PC-3 (cell line): ENCODE measurements around the gene CEACAM21. TPM values are rescaled to one million over a fixed set of nuclear protein-coding genes. Genes with fewer than 3 reads are reported as not detected.
"Not testable (repeated sequence)": the region's sequence is repeated elsewhere in the genome, so short reads cannot be mapped to it uniquely, and the experiment has no call there.

ENCODE experiments used
- ATAC-seq: fragments of 200-7000 bp; cut with Tn5 transposase; 2 replicates; pipeline ENCODE4 v1.9.1; 2020; ENCODE audit warnings: mild to moderate bottlenecking, moderate library complexity
- BruUV-seq: library from RNA; stranded (reverse); fragments of 400-500 nt; replicated peaks from 2 replicates; lab custom pipeline; 2021; lab: Mats Ljungman, UMichigan
- CTCF ChIA-PET: fragments of 300-600 bp; sonication (Branson Sonifier 250); formaldehyde crosslinking; loops from one replicate; lab custom pipeline; 2022; ENCODE audit warnings: antibody characterized with exemption; lab: Charles Lee
- POLR2A ChIA-PET: fragments of 300-600 bp; sonication (Branson Sonifier 250); formaldehyde crosslinking; loops from one replicate; lab custom pipeline; 2022; ENCODE audit warnings: antibody characterized with exemption; ENCODE audit not compliant: unreplicated experiment; lab: Charles Lee
- DNase-seq: peaks from one replicate; pipeline ENCODE4 v3.0.0-alpha.2; 2015
- H2AFZ ChIP-seq: fragments of 300-600 bp; sonication (generic); 2 replicates; pipeline ENCODE4 v1.6.0; 2016; ENCODE audit warnings: antibody characterized with exemption, low read length
- H3F3A ChIP-seq: fragments of 300-600 bp; sonication (generic); one replicate; pipeline ENCODE4 v1.6.0; 2017; ENCODE audit warnings: antibody characterized with exemption, low read length, control low read depth, mild to moderate bottlenecking; ENCODE audit not compliant: unreplicated experiment
- H3K27ac ChIP-seq: fragments of 300-600 bp; sonication (generic); 2 replicates; pipeline ENCODE4 v1.5.1; 2016; ENCODE audit warnings: mild to moderate bottlenecking, low read length
- H3K27me3 ChIP-seq: fragments of 300-600 bp; sonication (generic); 2 replicates; pipeline ENCODE4 v1.6.1; 2016; ENCODE audit warnings: low read length, mixed read lengths
- H3K36me3 ChIP-seq: fragments of 300-600 bp; sonication (generic); 2 replicates; pipeline ENCODE4 v1.6.1; 2016; ENCODE audit warnings: low read depth, mixed run types, low read length, mixed read lengths
- H3K4me1 ChIP-seq: fragments of 300-600 bp; sonication (generic); 2 replicates; pipeline ENCODE4 v1.5.1; 2016; ENCODE audit warnings: low read length; ENCODE audit not compliant: insufficient read depth
- H3K4me2 ChIP-seq: fragments of 300-600 bp; sonication (generic); 2 replicates; pipeline ENCODE4 v1.6.0; 2016; ENCODE audit warnings: low read length
- H3K4me3 ChIP-seq: fragments of 300-600 bp; sonication (generic); 2 replicates; pipeline ENCODE4 v1.5.1; 2016; ENCODE audit warnings: mild to moderate bottlenecking, low read length, mixed read lengths
- H3K79me2 ChIP-seq: fragments of 300-600 bp; sonication (generic); 2 replicates; pipeline ENCODE4 v1.6.1; 2017; ENCODE audit warnings: low read length, mixed read lengths
- H3K9ac ChIP-seq: fragments of 300-600 bp; sonication (generic); 2 replicates; pipeline ENCODE4 v1.6.0; 2016; ENCODE audit warnings: mild to moderate bottlenecking, low read length
- H3K9me2 ChIP-seq: fragments of 300-600 bp; sonication (generic); replicated peaks from 2 replicates; pipeline ENCODE4 v1.6.1; 2016; ENCODE audit warnings: mixed run types, low read length, mixed read lengths
- H3K9me3 ChIP-seq: fragments of 300-600 bp; sonication (generic); 2 replicates; pipeline ENCODE4 v1.6.1; 2016; ENCODE audit warnings: low read length, mixed read lengths
- H4K20me1 ChIP-seq: fragments of 300-600 bp; sonication (generic); 2 replicates; pipeline ENCODE4 v1.6.1; 2016; ENCODE audit warnings: low read length, mixed read lengths
- CTCF ChIP-seq: fragments of 300-600 bp; sonication (generic); conservative IDR thresholded peaks from 2 replicates; pipeline ENCODE4 v1.5.1; 2017; ENCODE audit warnings: antibody characterized with exemption, low read depth, mild to moderate bottlenecking, low read length
- EZH2 ChIP-seq: fragments of 300-600 bp; sonication (generic); IDR thresholded peaks from one replicate; pipeline ENCODE4 v1.6.1; 2017; ENCODE audit warnings: antibody characterized with exemption, mild to moderate bottlenecking, low read length; ENCODE audit not compliant: unreplicated experiment
- EZH2phosphoT487 ChIP-seq: fragments of 300-600 bp; sonication (generic); IDR thresholded peaks from 2 replicates; pipeline ENCODE4 v1.6.1; 2018; ENCODE audit warnings: mild to moderate bottlenecking, antibody characterized with exemption, low read length, borderline replicate concordance
- intact Hi-C: fragments of 100-400 bp; cut with micrococcal nuclease; formaldehyde crosslinking; loops from 2 replicates; pipeline ENCODE4 v1.9.0; 2023
- total RNA-seq: library from RNA; depleted of rRNA; stranded (reverse); fragments of >200 nt; gene quantifications from 2 replicates; pipeline ENCODE4 v1.2.3, GENCODE V29; 2014

The CEACAM21 gene
- total RNA-seq, 1 experiment from 2014 or later, result not detected

GRCh38 chr19:41582577-41583182, 6.7 kb downstream of the CEACAM21 start:
- intact Hi-C loops, result not testable (repeated sequence)

GRCh38 chr19:41584260-41584810, 8.4 kb downstream of the CEACAM21 start:
- Histone ChIP-seq H4K20me1 (no peaks in the 10 kb centered on the region), H3K9me2 (no peaks in the 10 kb centered on the region), H3K4me1 (no peaks in the 10 kb centered on the region), H3K27ac (no peak overlapping the region), H3K79me2 (no peaks in the 10 kb centered on the region), H3K36me3 (no peaks in the 10 kb centered on the region), H3K27me3 (no peaks in the 10 kb centered on the region), H3F3A (no peaks in the 10 kb centered on the region), H2AFZ (no peak overlapping the region), H3K4me3 (no peak overlapping the region), H3K9me3 (no peaks in the 10 kb centered on the region), H3K9ac (no peak overlapping the region), H3K4me2 (no peak overlapping the region)
- no peak for DNase-seq
- ChIA-PET POLR2A (no interaction called here), CTCF (no interaction called here)
- no peak for ATAC-seq
- TF ChIP-seq EZH2phosphoT487 (no peak), CTCF (no peak), EZH2 (no peak)
- intact Hi-C loops, result no loop called here
- BruUV-seq, result no TSS peak

More at GRCh38 chr19:41582577-41583182, 6.7 kb downstream of the CEACAM21 start:
- H3F3A ChIP-seq, H2AFZ ChIP-seq, H3K9me3 ChIP-seq, DNase-seq, H3K27me3 ChIP-seq, BruUV-seq, H4K20me1 ChIP-seq, POLR2A ChIA-PET, H3K27ac ChIP-seq, H3K4me1 ChIP-seq, ATAC-seq, H3K9me2 ChIP-seq, H3K9ac ChIP-seq, H3K79me2 ChIP-seq, H3K4me2 ChIP-seq, H3K36me3 ChIP-seq, H3K4me3 ChIP-seq: not testable (repeated sequence)
- CTCF ChIA-PET, result interaction anchor here (0.6 kb wide), 1 partner anchor 552 kb away, joined by 3 read pairs; no protein-coding TSS in a partner anchor

GRCh38 chr19:41584931-41585330, 9.0 kb downstream of the CEACAM21 start:
- H3K4me2 ChIP-seq, result no peak overlapping the region
- no peaks in the 10 kb centered on the region for H3K79me2 ChIP-seq
- no peaks in the 10 kb centered on the region for H3K27me3 ChIP-seq
- ATAC-seq (no peak), DNase-seq (no peak)
- H3F3A ChIP-seq, result no peaks in the 10 kb centered on the region
- ChIA-PET CTCF (no interaction called here), POLR2A (no interaction called here)
- BruUV-seq, result no TSS peak
- intact Hi-C loops, result no loop called here
- no peaks in the 10 kb centered on the region for H3K9me2 ChIP-seq
- H4K20me1 ChIP-seq, result no peaks in the 10 kb centered on the region
- no peak overlapping the region for H2AFZ ChIP-seq
- H3K9me3 ChIP-seq, result no peaks in the 10 kb centered on the region
- TF ChIP-seq CTCF (no peak), EZH2phosphoT487 (no peak), EZH2 (no peak)
- no peak overlapping the region for H3K27ac ChIP-seq
- no peaks in the 10 kb centered on the region for H3K36me3 ChIP-seq
- H3K4me1 ChIP-seq, result no peaks in the 10 kb centered on the region
- no peak overlapping the region for H3K9ac ChIP-seq
- H3K4me3 ChIP-seq, result no peak overlapping the region
